ENCODE data around the gene AP5S1. TPM values are rescaled to one million over a fixed set of nuclear protein-coding genes. Genes with fewer than 3 reads are reported as not detected.

AP5S1 gene
- total and polyA plus RNA-seq, 9 of the 15 experiments (the other 6 are each of a cell fraction or from before 2014, with no cell fraction given) = 2.6 to 8.8 (median 4.4) TPM

GRCh38 chr20:3823881-3824280, 3.5 kb downstream of the AP5S1 start:
- no peak for ATAC-seq
- H4K20me1 ChIP-seq (replicated peaks; ENCODE audit: control insufficient read depth, insufficient read depth, low read length) = no peaks in the 10 kb centered on the region
- peaks cover 9 to 19% of the 10 kb centered on the region in 2 experiments; a peak in 4 of 5 replicates for H3K4me1 ChIP-seq (replicated peaks in 1 of 2; ENCODE audit: control insufficient read depth in 2 of 2, insufficient read depth in 2 of 2, low read length in 2 of 2)
- intact Hi-C loops (cut with micrococcal nuclease) (no loop called here), in situ Hi-C loops (cut with MboI) (no loop called here)
- H2AFZ ChIP-seq (ENCODE audit: low read depth, low read length) = no peak overlapping the region
- no peaks in the 10 kb centered on the region for H3K9me1 ChIP-seq (ENCODE audit: control insufficient read depth, insufficient read depth, low read length)
- TF ChIP-seq CCAR2 (IDR thresholded peaks at IDR 0.05; ENCODE audit: low read depth, low read length) (no peak), ARID3A (IDR thresholded peaks at IDR 0.05; ENCODE audit: borderline replicate concordance, low read depth, low read length) (no peak), SAFB (IDR thresholded peaks at IDR 0.05; ENCODE audit: borderline replicate concordance, low read depth, low read length) (no peak), NCOR1 (IDR thresholded peaks at IDR 0.05) (no peak), KAT2B (IDR thresholded peaks at IDR 0.05; ENCODE audit: low read depth, low read length) (no peak), TCF7 (IDR thresholded peaks at IDR 0.05; ENCODE audit: borderline replicate concordance) (no peak), FOXA1 (IDR thresholded peaks at IDR 0.05; ENCODE audit: borderline replicate concordance) (no peak), RBM17 (IDR thresholded peaks at IDR 0.05; ENCODE audit: borderline replicate concordance, low read depth, low read length) (no peak), EP400 (IDR thresholded peaks at IDR 0.05) (no peak), RAD51 (IDR thresholded peaks at IDR 0.05; ENCODE audit: borderline replicate concordance, low read depth) (no peak), ARNT (IDR thresholded peaks at IDR 0.05) (no peak), POU5F1 (IDR thresholded peaks at IDR 0.05; ENCODE audit: borderline replicate concordance, low read depth, low read length, partially characterized antibody) (no peak), ZNF707 (CRISPR knock-in tag; conservative IDR thresholded peaks at IDR 0.05) (no peak), CBX3 (IDR thresholded peaks at IDR 0.05; ENCODE audit: borderline replicate concordance in 1 of 2, low read length in 2 of 2) (no peak)
- TF ChIP-seq, protein P1, sequence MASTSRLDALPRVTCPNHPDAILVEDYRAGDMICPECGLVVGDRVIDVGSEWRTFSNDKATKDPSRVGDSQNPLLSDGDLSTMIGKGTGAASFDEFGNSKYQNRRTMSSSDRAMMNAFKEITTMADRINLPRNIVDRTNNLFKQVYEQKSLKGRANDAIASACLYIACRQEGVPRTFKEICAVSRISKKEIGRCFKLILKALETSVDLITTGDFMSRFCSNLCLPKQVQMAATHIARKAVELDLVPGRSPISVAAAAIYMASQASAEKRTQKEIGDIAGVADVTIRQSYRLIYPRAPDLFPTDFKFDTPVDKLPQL (IDR thresholded peaks at IDR 0.05; ENCODE audit: extremely low read depth, insufficient read length) = no peak
- ChIA-PET POLR2A (interaction anchor here (0.6 kb wide), 1 partner anchor 86 kb away, joined by 3 read pairs; no protein-coding TSS in a partner anchor), CTCF (ENCODE audit: low intra/inter-chr PET ratio) (no interaction called here)
- no peak for DNase-seq (ENCODE audit: extremely low read depth in 1 of 4, low spot score in 3 of 4)
- no TSS peak for BruUV-seq (replicated peaks)
- peaks cover 22% of the 10 kb centered on the region; the same call in 2 of the 3 replicates for H3K36me3 ChIP-seq (ENCODE audit: control insufficient read depth, insufficient read depth, low read length)
- no peak overlapping the region for H3K4me3 ChIP-seq
- no peaks in the 10 kb centered on the region for H3K9me3 ChIP-seq (replicated peaks; ENCODE audit: control insufficient read depth, insufficient read depth, low read depth, low read length)
- H3K79me2 ChIP-seq (ENCODE audit: control insufficient read depth, insufficient read depth, low read length) = peaks cover 13% of the 10 kb centered on the region; the same call in 1 of the 3 replicates
- no peaks in the 10 kb centered on the region for H3K27me3 ChIP-seq (ENCODE audit: control insufficient read depth in 2 of 2, insufficient read depth in 2 of 2, low read length in 2 of 2)
- 94% methylated on average over 10 of the region's 20 CpGs for WGBS (ENCODE audit: insufficient coverage, low coverage, missing lambda C conversion rate)
- H3K27ac ChIP-seq (ENCODE audit: extremely low read depth, low read depth, low read length) = no peak overlapping the region
- no peak overlapping the region for H3K4me2 ChIP-seq (ENCODE audit: insufficient read depth, low read length)
- FAIRE-seq = no peak
- peak overlapping the region in 1 of 2 experiments; percentile 48; a peak in 1 of 4 replicates for H3K9ac ChIP-seq (ENCODE audit: insufficient read depth in 1 of 2, low read depth in 2 of 2, low read length in 2 of 2)

Data from K562 (cell line).